SU-DHL-6 (cell line): ENCODE results near the gene PARD6G.

Experiments used
- EZH2phosphoT487 ChIP-seq: fragments of 200-600 bp; sonication (generic), shearing (Covaris generic); conservative IDR thresholded peaks from 2 replicates; pipeline ENCODE4 v1.6.1; 2018; ENCODE audit warnings: mild to moderate bottlenecking, antibody characterized with exemption, low read length, moderate library complexity, mixed read lengths
- TF ChIP-seq, protein P1 (sequence below): fragments of 200-600 bp; sonication (generic); IDR thresholded peaks from one replicate; pipeline ENCODE4 v1.5.1; 2017; ENCODE audit warnings: antibody characterized with exemption, mild to moderate bottlenecking, low read length, moderate library complexity; ENCODE audit not compliant: insufficient read depth, poor library complexity, severe bottlenecking

DNA sequence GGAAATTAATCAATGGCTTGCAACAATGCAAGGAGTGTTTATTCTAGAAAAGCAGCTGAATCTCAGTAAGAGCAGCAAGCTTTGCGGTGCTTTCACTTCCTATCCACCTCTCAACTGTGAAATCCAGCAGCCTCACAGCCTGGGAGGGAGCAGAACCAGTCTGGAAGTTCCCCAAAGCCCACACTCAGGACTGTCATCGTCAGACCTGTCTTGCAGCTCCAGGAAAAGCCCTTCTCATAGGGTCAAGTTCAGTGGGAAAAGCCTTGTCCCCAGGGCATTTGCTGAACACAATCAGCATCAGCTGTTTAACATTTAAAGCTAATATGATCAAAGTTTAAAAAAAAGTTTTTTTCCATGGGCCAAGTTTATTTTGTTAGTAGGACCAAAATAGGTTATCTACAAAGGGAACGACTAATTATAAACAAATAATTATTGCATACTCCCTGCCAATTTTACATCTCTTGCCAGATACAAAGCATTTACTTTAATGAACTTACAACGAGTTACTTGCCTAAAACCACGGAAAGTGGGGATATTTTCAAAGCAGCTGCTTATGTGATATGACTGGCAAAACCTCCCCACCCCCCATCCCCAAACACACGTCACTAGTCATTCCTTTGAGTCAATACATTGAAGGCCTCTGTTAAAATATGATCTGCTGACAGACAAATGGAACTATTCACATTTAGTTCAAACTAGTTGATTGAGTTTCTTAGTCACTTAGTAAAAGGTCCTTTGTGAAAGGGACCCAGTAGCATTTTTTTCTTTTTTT is 36.8 kb downstream of the PARD6G start:
- TF ChIP-seq, protein P1, sequence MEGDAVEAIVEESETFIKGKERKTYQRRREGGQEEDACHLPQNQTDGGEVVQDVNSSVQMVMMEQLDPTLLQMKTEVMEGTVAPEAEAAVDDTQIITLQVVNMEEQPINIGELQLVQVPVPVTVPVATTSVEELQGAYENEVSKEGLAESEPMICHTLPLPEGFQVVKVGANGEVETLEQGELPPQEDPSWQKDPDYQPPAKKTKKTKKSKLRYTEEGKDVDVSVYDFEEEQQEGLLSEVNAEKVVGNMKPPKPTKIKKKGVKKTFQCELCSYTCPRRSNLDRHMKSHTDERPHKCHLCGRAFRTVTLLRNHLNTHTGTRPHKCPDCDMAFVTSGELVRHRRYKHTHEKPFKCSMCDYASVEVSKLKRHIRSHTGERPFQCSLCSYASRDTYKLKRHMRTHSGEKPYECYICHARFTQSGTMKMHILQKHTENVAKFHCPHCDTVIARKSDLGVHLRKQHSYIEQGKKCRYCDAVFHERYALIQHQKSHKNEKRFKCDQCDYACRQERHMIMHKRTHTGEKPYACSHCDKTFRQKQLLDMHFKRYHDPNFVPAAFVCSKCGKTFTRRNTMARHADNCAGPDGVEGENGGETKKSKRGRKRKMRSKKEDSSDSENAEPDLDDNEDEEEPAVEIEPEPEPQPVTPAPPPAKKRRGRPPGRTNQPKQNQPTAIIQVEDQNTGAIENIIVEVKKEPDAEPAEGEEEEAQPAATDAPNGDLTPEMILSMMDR, result no peak
- no peak for TF ChIP-seq EZH2phosphoT487
